Mammary epithelial cell (primary cell): ENCODE measurements around the gene UBXN11.

Experiments used
- CTCF ChIP-seq, 2 donors: IDR thresholded peaks in 1 of 2; conservative IDR thresholded peaks in 1 of 2; 2 replicates each; pipeline ENCODE4 v1.5.1; 2011 to 2012; ENCODE audit warnings: inconsistent platforms in 2 of 2, low read length in 2 of 2, mild to moderate bottlenecking in 2 of 2, control low read depth in 1 of 2, low read depth in 1 of 2; ENCODE audit not compliant: insufficient read depth in 1 of 2; ENCODE audit errors: extremely low read depth in 1 of 2
- EZH2 ChIP-seq: IDR thresholded peaks from 2 replicates; pipeline ENCODE4 v1.6.1; 2012; ENCODE audit warnings: low read length, inconsistent platforms, borderline replicate concordance

- TF ChIP-seq CTCF (conservative IDR thresholded peaks at IDR 0.05 in 1 of 2, IDR thresholded peaks at IDR 0.05 in 1 of 2; ENCODE audit: extremely low read depth in 1 of 2, insufficient read depth in 1 of 2, low read depth in 1 of 2, low read length in 2 of 2) (no peak), EZH2 (no peak)
These were observed 18.0 kb downstream of the UBXN11 start for GRCh38 chr1:26288311-26288941.
